HepG2 (cell line): ENCODE measurements around the gene PRKCI. TPM values are rescaled to one million over a fixed set of nuclear protein-coding genes. Genes with fewer than 3 reads are reported as not detected.
A peak's percentile ranks its signal among the peaks of the same experiment; 100 is the strongest.

ENCODE experiments used
- MAZ ChIP-seq, 2 experiments: sonication (generic) in 1 of 2; formaldehyde crosslinking in 1 of 2; IDR thresholded peaks; 2 replicates each; pipeline versions ENCODE4 v1.5.0 to v1.6.1; 2012 to 2020; ENCODE audit warnings: low read depth in 2 of 2, mild to moderate bottlenecking in 2 of 2, borderline replicate concordance in 1 of 2, improper control_type of control experiment in 1 of 2, low read length in 1 of 2, missing genetic modification reagents in 1 of 2, moderate library complexity in 1 of 2
- NFAT5 ChIP-seq: sonication (generic); formaldehyde crosslinking; IDR thresholded peaks from 2 replicates; pipeline ENCODE4 v1.4.0; 2020; ENCODE audit warnings: missing genetic modification reagents
- PLSCR1 ChIP-seq: sonication (generic); formaldehyde crosslinking; IDR thresholded peaks from 2 replicates; pipeline ENCODE4 v1.5.0; 2020; ENCODE audit warnings: missing genetic modification reagents, mild to moderate bottlenecking, borderline replicate concordance
- POLR2G ChIP-seq: fragments of 200-400 bp; formaldehyde crosslinking; IDR thresholded peaks from 2 replicates; pipeline ENCODE4 v1.6.1; 2018; ENCODE audit warnings: mild to moderate bottlenecking, low read depth, low read length, moderate library complexity
- RERE ChIP-seq: IDR thresholded peaks from 2 replicates; pipeline ENCODE4 v1.6.1; 2016; ENCODE audit warnings: low read depth, missing genetic modification reagents, missing compliant biosample characterization
- THRA ChIP-seq: sonication (generic); formaldehyde crosslinking; IDR thresholded peaks from 2 replicates; pipeline ENCODE4 v1.4.0; 2020; ENCODE audit warnings: missing genetic modification reagents, borderline replicate concordance
- ZNF510 ChIP-seq: sonication (generic); formaldehyde crosslinking; IDR thresholded peaks from 2 replicates; pipeline ENCODE4 v1.4.0; 2020; ENCODE audit warnings: low read depth, mild to moderate bottlenecking, missing genetic modification reagents
- ZNF513 ChIP-seq: sonication (generic); formaldehyde crosslinking; conservative IDR thresholded peaks from 2 replicates; pipeline ENCODE4 v1.5.0; 2020; ENCODE audit warnings: missing genetic modification reagents
- ZNF740 ChIP-seq: sonication (generic); formaldehyde crosslinking; IDR thresholded peaks from 2 replicates; pipeline ENCODE4 v1.4.0; 2020; ENCODE audit warnings: missing genetic modification reagents
- polyA plus RNA-seq, 8 experiments: library from polyadenylated mRNA; depleted of rRNA in 3 of 8; stranded (reverse) in 7 of 8; unstranded in 1 of 8; fragments of >200 nt; fragmentation: Illumina TruSeq in 4 of 8; extraction: Trizol in 4 of 8; gene quantifications; 2 replicates each; pipeline versions ENCODE4 v1.2.1 to v1.2.3, GENCODE V29; 2011 to 2016; ENCODE audit warnings: low read depth in 4 of 8, missing spikeins in 1 of 8, mixed read lengths in 1 of 8; ENCODE audit not compliant: insufficient read depth in 1 of 8
- total RNA-seq, 5 experiments: library from RNA; depleted of rRNA; stranded (reverse); fragments of >200 nt; fragmentation: Illumina TruSeq; extraction: Trizol; gene quantifications; 2 replicates each; pipeline ENCODE4 v1.2.3, GENCODE V29; 2016; ENCODE audit warnings: low read depth in 1 of 5

Gene PRKCI
- total and polyA plus RNA-seq, 2 of the 13 experiments (the other 11 are each of a cell fraction or from before 2014, with no cell fraction given): 17.2 to 30.4 TPM

- TF ChIP-seq NFAT5: peak; percentile 55; the same call in 1 of the 2 replicates
- peak; percentile 11; the same call in 1 of the 2 replicates for TF ChIP-seq THRA (CRISPR knock-in tag)
- TF ChIP-seq ZNF740 (CRISPR knock-in tag): no peak
- TF ChIP-seq POLR2G: peak; percentile 83
- no peak for TF ChIP-seq ZNF510
- TF ChIP-seq MAZ (IDR thresholded peaks at IDR 0.05; ENCODE audit: borderline replicate concordance, low read depth, low read length): 0 out of 2 replicates have a peak, but pooled peaks have one; percentile 42
- no peak; the same call in 1 of the 2 replicates for TF ChIP-seq MAZ (CRISPR knock-in tag; IDR thresholded peaks at IDR 0.05; ENCODE audit: low read depth)
- TF ChIP-seq RERE (CRISPR knock-in tag): no peak
- no peak for TF ChIP-seq ZNF513 (CRISPR knock-in tag)
- no peak for TF ChIP-seq PLSCR1 (CRISPR knock-in tag)
These were observed at the start of gene PRKCI (continued) for GRCh38 chr3:170221924-170222646.
